Ecto neural progenitor cell (in vitro differentiated cells): Measurements from ENCODE around the gene METAP2.
"Not testable (repeated sequence)": the region's sequence is repeated elsewhere in the genome, so short reads cannot be mapped to it uniquely, and the experiment has no call there.

ENCODE experiments used
- DNase-seq: peaks from one replicate; pipeline ENCODE4 v3.0.0-alpha.2; 2018; ENCODE audit warnings: low spot score

Gene METAP2

GRCh38 chr12:95462551-95462950 lies 11.4 kb upstream of the METAP2 start:
- DNase-seq, result no peak

GRCh38 chr12:95463050-95463449 lies 10.9 kb upstream of the METAP2 start:
- DNase-seq, result no peak

- DNase-seq, result not testable (repeated sequence)
These were observed 10.2 kb upstream of the METAP2 start for GRCh38 chr12:95463776-95464175.

- no peak for DNase-seq
These were observed 8.7 kb upstream of the METAP2 start for GRCh38 chr12:95465275-95465674.

GRCh38 chr12:95470300-95470699 lies 3.7 kb upstream of the METAP2 start:
- no peak for DNase-seq

- no peak for DNase-seq
These were observed 595 bp upstream of the METAP2 start for GRCh38 chr12:95473231-95473883.

- no peak for DNase-seq
These were observed 657 bp downstream of the METAP2 start for GRCh38 chr12:95474660-95474958.

GRCh38 chr12:95480230-95480629 lies 6.3 kb downstream of the METAP2 start:
- DNase-seq, result no peak

- DNase-seq, result no peak
These were observed 7.1 kb downstream of the METAP2 start for GRCh38 chr12:95481072-95481471.

GRCh38 chr12:95481888-95482287 lies 7.9 kb downstream of the METAP2 start:
- no peak for DNase-seq

GRCh38 chr12:95482564-95482963 lies 8.6 kb downstream of the METAP2 start:
- not testable (repeated sequence) for DNase-seq

GRCh38 chr12:95484524-95484923 lies 10.6 kb downstream of the METAP2 start:
- no peak for DNase-seq

GRCh38 chr12:95487024-95487423 lies 13.1 kb downstream of the METAP2 start:
- no peak for DNase-seq

- no peak for DNase-seq
These were observed 18.5 kb downstream of the METAP2 start for GRCh38 chr12:95492462-95492861.

GRCh38 chr12:95494888-95495287 lies 20.9 kb downstream of the METAP2 start:
- no peak for DNase-seq

- DNase-seq, result no peak
These were observed 21.5 kb downstream of the METAP2 start for GRCh38 chr12:95495433-95495832.

GRCh38 chr12:95497031-95497430 lies 23.1 kb downstream of the METAP2 start:
- DNase-seq, result no peak

- no peak for DNase-seq
These were observed 25.0 kb downstream of the METAP2 start for GRCh38 chr12:95498968-95499367.

- no peak for DNase-seq
These were observed 25.8 kb downstream of the METAP2 start for GRCh38 chr12:95499772-95500171.

- DNase-seq, result no peak
These were observed 30.2 kb downstream of the METAP2 start for GRCh38 chr12:95504140-95504539.

- DNase-seq, result no peak
These were observed 31.1 kb downstream of the METAP2 start for GRCh38 chr12:95505039-95505438.

GRCh38 chr12:95506707-95507523 lies 33.0 kb downstream of the METAP2 start:
- no peak for DNase-seq

GRCh38 chr12:95509300-95509699 lies 35.3 kb downstream of the METAP2 start:
- no peak for DNase-seq

GRCh38 chr12:95511977-95512376 lies 38.0 kb downstream of the METAP2 start:
- DNase-seq, result no peak
